ENCODE measurements around the gene NIPBL. TPM values are rescaled to one million over a fixed set of nuclear protein-coding genes. Genes with fewer than 3 reads are reported as not detected.
A peak's percentile ranks its signal among the peaks of the same experiment; 100 is the strongest.

The NIPBL gene
- total and polyA plus RNA-seq, 10 of the 15 experiments (the other 5 are each of a cell fraction or from before 2014, with no cell fraction given), result 10.4 to 50.4 (median 20.2) TPM

DNA sequence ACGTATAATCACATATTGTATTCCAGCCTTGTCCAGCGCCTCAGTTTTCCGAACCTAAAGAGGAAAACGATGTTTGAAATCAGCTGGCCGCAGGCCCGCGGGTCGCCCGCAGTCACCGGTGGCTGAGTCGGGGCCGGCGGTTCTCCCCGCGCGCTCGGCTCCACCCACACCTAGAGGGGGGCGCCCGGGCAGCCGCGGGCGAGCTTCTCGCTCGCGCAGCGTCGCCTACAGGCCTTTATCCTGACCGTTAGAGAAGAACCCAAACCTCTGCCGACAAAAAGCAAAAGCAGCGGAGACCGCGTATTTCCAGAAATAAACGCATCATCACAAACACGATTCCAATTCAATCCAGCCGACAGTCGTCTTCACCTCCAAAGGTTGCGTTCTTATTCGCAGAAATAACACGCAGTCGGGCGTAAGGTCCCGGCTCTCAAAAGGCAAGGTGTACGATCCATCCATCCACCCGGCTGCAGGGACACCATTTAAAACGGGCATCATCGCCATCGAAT lies 725 bp upstream of the NIPBL start (continued):
- TF ChIP-seq JUND (IDR thresholded peaks at IDR 0.05; ENCODE audit: low read depth, low read length) (no peak), ZNF24 (IDR thresholded peaks at IDR 0.05) (no peak), TAF1 (IDR thresholded peaks at IDR 0.05; ENCODE audit: borderline replicate concordance, low read depth, low read length) (no peak), CBFB (IDR thresholded peaks at IDR 0.05; ENCODE audit: low read depth) (0 out of 2 replicates have a peak, but pooled peaks have one; percentile 17), IRF4 (IDR thresholded peaks at IDR 0.05; ENCODE audit: low read depth, low read length) (no peak), ZBED1 (IDR thresholded peaks at IDR 0.05; ENCODE audit: borderline replicate concordance) (no peak), SMARCA5 (IDR thresholded peaks at IDR 0.05) (peak; percentile 73), ZNF217 (IDR thresholded peaks at IDR 0.05) (no peak), RAD21 (IDR thresholded peaks at IDR 0.05; ENCODE audit: insufficient read depth, low read depth, low read length) (peak; percentile 52), SIN3A (IDR thresholded peaks at IDR 0.05; ENCODE audit: low read depth, low read length) (0 out of 2 replicates have a peak, but pooled peaks have one; percentile 3), BCL11A (IDR thresholded peaks at IDR 0.05; ENCODE audit: low read depth, low read length) (no peak), NRF1 (conservative IDR thresholded peaks at IDR 0.05; ENCODE audit: low read depth, low read length) (0 out of 2 replicates have a peak, but pooled peaks have one; percentile 19), HDGF (IDR thresholded peaks at IDR 0.05) (peak; percentile 71; the same call in 1 of the 2 replicates), FOXK2 (IDR thresholded peaks at IDR 0.05) (no peak), ZNF384 (IDR thresholded peaks at IDR 0.05; ENCODE audit: borderline replicate concordance, low read depth, low read length) (no peak), MEF2B (IDR thresholded peaks at IDR 0.05; ENCODE audit: partially characterized antibody, poor library complexity, severe bottlenecking) (no peak), SMC3 (IDR thresholded peaks at IDR 0.05; ENCODE audit: borderline replicate concordance, low read length) (peak; percentile 22; the same call in 1 of the 2 replicates), CHD4 (IDR thresholded peaks at IDR 0.05) (no peak), NBN (IDR thresholded peaks at IDR 0.05) (no peak; the same call in 1 of the 2 replicates), MXI1 (IDR thresholded peaks at IDR 0.05; ENCODE audit: low read depth, low read length) (no peak)
- TF ChIP-seq, protein P1, sequence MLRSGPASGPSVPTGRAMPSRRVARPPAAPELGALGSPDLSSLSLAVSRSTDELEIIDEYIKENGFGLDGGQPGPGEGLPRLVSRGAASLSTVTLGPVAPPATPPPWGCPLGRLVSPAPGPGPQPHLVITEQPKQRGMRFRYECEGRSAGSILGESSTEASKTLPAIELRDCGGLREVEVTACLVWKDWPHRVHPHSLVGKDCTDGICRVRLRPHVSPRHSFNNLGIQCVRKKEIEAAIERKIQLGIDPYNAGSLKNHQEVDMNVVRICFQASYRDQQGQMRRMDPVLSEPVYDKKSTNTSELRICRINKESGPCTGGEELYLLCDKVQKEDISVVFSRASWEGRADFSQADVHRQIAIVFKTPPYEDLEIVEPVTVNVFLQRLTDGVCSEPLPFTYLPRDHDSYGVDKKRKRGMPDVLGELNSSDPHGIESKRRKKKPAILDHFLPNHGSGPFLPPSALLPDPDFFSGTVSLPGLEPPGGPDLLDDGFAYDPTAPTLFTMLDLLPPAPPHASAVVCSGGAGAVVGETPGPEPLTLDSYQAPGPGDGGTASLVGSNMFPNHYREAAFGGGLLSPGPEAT (IDR thresholded peaks at IDR 0.05; ENCODE audit: low read depth), result 0 out of 2 replicates have a peak, but pooled peaks have one; percentile 29
- TF ChIP-seq, protein P2, sequence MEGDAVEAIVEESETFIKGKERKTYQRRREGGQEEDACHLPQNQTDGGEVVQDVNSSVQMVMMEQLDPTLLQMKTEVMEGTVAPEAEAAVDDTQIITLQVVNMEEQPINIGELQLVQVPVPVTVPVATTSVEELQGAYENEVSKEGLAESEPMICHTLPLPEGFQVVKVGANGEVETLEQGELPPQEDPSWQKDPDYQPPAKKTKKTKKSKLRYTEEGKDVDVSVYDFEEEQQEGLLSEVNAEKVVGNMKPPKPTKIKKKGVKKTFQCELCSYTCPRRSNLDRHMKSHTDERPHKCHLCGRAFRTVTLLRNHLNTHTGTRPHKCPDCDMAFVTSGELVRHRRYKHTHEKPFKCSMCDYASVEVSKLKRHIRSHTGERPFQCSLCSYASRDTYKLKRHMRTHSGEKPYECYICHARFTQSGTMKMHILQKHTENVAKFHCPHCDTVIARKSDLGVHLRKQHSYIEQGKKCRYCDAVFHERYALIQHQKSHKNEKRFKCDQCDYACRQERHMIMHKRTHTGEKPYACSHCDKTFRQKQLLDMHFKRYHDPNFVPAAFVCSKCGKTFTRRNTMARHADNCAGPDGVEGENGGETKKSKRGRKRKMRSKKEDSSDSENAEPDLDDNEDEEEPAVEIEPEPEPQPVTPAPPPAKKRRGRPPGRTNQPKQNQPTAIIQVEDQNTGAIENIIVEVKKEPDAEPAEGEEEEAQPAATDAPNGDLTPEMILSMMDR (IDR thresholded peaks at IDR 0.05 in 2 of 3, conservative IDR thresholded peaks at IDR 0.05 in 1 of 3; ENCODE audit: control insufficient read depth in 2 of 3, extremely low read depth in 1 of 3, insufficient read depth in 1 of 3, low read depth in 3 of 3, low read length in 3 of 3), result peak; percentile 49 to 65 (median 61)
- TF ChIP-seq, protein P3, sequence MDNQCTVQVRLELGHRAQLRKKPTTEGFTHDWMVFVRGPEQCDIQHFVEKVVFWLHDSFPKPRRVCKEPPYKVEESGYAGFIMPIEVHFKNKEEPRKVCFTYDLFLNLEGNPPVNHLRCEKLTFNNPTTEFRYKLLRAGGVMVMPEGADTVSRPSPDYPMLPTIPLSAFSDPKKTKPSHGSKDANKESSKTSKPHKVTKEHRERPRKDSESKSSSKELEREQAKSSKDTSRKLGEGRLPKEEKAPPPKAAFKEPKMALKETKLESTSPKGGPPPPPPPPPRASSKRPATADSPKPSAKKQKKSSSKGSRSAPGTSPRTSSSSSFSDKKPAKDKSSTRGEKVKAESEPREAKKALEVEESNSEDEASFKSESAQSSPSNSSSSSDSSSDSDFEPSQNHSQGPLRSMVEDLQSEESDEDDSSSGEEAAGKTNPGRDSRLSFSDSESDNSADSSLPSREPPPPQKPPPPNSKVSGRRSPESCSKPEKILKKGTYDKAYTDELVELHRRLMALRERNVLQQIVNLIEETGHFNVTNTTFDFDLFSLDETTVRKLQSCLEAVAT (IDR thresholded peaks at IDR 0.05), result peak; percentile 42; the same call in 1 of the 2 replicates
- TF ChIP-seq, protein P4, sequence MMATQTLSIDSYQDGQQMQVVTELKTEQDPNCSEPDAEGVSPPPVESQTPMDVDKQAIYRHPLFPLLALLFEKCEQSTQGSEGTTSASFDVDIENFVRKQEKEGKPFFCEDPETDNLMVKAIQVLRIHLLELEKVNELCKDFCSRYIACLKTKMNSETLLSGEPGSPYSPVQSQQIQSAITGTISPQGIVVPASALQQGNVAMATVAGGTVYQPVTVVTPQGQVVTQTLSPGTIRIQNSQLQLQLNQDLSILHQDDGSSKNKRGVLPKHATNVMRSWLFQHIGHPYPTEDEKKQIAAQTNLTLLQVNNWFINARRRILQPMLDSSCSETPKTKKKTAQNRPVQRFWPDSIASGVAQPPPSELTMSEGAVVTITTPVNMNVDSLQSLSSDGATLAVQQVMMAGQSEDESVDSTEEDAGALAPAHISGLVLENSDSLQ (IDR thresholded peaks at IDR 0.05), result no peak
